Measurements from ENCODE around the gene RPS27A.

Gene RPS27A

GRCh38 chr2:55252832-55253231 is 20.3 kb downstream of the RPS27A start:
- no peak for TF ChIP-seq CTCF (IDR thresholded peaks at IDR 0.05)

GRCh38 chr2:55268288-55268906 is 35.9 kb downstream of the RPS27A start:
- TF ChIP-seq CTCF (IDR thresholded peaks at IDR 0.05): no peak

DNA sequence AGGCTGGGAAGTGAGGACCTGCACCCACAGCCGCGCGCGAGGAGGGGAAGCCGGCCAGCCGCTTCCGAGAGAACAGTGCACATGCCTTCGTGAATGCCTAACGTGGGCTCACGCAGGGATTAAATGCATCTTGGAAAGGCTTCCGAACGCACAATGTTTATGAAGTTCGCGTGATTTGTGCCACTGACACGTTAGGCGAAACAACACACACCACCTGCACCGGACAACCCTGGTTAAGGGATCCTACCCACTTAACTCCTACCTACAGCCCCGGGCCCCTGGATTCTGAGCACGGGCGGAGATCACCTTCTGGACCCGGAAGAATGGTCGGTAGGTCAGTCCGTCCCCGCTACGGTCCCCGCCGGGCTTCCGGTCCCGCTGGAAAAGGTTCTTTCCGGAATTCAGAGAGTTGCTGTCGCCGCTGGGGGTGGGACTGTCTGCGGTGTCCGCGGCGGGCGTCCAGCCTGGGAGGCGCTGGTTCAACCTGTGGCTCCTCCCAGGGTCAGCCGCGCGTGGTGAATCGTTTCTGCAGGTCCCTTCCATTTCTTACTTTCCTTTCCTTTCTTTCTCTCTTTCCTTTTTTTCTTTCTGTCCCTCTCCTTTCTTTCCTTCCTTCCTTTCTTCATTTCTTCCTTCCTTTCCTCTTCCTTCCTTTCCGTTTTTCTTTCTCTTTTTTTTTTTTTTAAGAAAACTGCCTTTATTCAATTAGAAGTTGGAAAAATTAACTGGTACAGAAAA is 36.6 kb downstream of the RPS27A start, which contains the start of gene MTIF2:
TSS of gene MTIF2 (minus strand) at position 325 of the 738 bp plus-strand sequence. CDS start 5,373 bp downstream, outside the sequence.
- TF ChIP-seq CTCF (IDR thresholded peaks at IDR 0.05): no peak

GRCh38 chr2:55269645-55269990 is 37.1 kb downstream of the RPS27A start:
- no peak for TF ChIP-seq CTCF (IDR thresholded peaks at IDR 0.05)

- TF ChIP-seq CTCF (IDR thresholded peaks at IDR 0.05): no peak
These were observed 44.8 kb downstream of the RPS27A start for GRCh38 chr2:55277310-55277709.

- TF ChIP-seq CTCF (IDR thresholded peaks at IDR 0.05): no peak
These were observed 49.8 kb downstream of the RPS27A start for GRCh38 chr2:55282110-55282917.

DNA sequence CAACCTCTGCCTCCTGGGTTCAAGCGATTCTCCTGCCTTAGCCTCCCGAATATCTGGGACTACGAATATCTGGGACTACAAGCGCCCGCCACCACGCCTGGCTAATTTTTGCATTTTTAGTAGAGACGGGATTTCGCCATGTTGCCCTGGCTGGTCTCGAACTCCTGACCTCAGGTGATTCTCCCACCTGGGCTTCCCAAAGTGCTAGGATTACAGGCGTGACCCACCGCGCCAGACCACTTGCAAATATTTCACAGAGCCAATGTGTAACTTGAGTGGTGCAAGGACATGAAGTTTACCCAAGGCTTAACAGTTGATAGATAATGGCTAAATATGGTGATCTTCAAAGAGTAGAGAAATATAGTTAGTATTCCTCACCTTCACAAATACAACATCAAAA is 50.6 kb downstream of the RPS27A start:
- no peak for TF ChIP-seq CTCF (IDR thresholded peaks at IDR 0.05)

Measured in LNCAP (cell line).